Adrenal gland (tissue), 5 donors: ENCODE results near the gene TATDN2.

Experiments used
- POLR2A ChIP-seq, 2 donors: fragments of 450-650 bp; IDR thresholded peaks; one replicate each; pipeline ENCODE4 v1.6.1; 2017; ENCODE audit warnings: antibody characterized with exemption in 2 of 2, mild to moderate bottlenecking in 2 of 2, moderate library complexity in 1 of 2
- TF ChIP-seq, protein P1 (sequence below), 6 experiments: fragments of 450-650 bp in 4 of 6; fragments of 200-600 bp in 2 of 6; sonication (generic) in 1 of 6; IDR thresholded peaks; 1 replicate in 5 of 6; 2 replicates in 1 of 6; pipeline versions ENCODE4 v1.5.1 to v1.8.0; 2016 to 2021; ENCODE audit warnings: antibody characterized with exemption in 6 of 6, mild to moderate bottlenecking in 2 of 6, moderate library complexity in 1 of 6
- donor health status: DM: no; HTN: no; CAD: no.

DNA sequence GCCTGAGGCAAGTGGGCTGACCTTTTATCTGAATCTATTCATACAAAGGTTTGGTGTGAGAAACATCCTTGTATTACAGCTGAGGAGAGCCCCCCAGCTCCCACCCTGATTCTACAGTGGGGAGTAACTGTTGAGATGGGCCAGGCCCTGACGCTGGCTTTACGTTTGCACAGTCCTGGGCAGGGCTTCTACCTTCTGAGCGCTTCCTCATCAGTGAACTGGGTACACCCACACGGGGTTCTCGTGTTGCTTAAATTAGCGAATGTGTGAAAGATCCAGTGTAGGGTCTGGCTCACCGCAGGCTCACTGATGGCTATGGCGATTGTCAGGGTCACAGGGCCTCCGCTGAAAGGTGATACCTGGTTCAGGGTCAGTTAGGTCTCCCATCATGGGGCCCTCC lies 51.8 kb downstream of the TATDN2 start:
- TF ChIP-seq, protein P1, sequence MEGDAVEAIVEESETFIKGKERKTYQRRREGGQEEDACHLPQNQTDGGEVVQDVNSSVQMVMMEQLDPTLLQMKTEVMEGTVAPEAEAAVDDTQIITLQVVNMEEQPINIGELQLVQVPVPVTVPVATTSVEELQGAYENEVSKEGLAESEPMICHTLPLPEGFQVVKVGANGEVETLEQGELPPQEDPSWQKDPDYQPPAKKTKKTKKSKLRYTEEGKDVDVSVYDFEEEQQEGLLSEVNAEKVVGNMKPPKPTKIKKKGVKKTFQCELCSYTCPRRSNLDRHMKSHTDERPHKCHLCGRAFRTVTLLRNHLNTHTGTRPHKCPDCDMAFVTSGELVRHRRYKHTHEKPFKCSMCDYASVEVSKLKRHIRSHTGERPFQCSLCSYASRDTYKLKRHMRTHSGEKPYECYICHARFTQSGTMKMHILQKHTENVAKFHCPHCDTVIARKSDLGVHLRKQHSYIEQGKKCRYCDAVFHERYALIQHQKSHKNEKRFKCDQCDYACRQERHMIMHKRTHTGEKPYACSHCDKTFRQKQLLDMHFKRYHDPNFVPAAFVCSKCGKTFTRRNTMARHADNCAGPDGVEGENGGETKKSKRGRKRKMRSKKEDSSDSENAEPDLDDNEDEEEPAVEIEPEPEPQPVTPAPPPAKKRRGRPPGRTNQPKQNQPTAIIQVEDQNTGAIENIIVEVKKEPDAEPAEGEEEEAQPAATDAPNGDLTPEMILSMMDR (IDR thresholded peaks at IDR 0.05), result no peak
- TF ChIP-seq POLR2A (IDR thresholded peaks at IDR 0.05), result no peak
